ENCODE data around the gene SLC25A13. TPM values are rescaled to one million over a fixed set of nuclear protein-coding genes. Genes with fewer than 3 reads are reported as not detected.

SLC25A13 gene
- total RNA-seq, 1 experiment from 2014 or later, result 64.7 TPM

- Histone ChIP-seq H2AFZ (ENCODE audit: low read length) (no peak overlapping the region), H3K9ac (ENCODE audit: low read length) (no peak overlapping the region), H4K20me1 (ENCODE audit: insufficient read depth, low read depth, low read length) (no peaks in the 10 kb centered on the region), H3K79me2 (ENCODE audit: low read length) (peaks cover 27% of the 10 kb centered on the region), H3K4me3 (ENCODE audit: low read length) (no peak overlapping the region), H3K4me2 (ENCODE audit: low read depth, low read length, poor library complexity, severe bottlenecking) (no peak overlapping the region), H3K27ac (ENCODE audit: low read length) (no peak overlapping the region), H3K4me1 (ENCODE audit: low read length) (no peaks in the 10 kb centered on the region), H3K9me2 (replicated peaks; ENCODE audit: insufficient read depth, low read length) (no peaks in the 10 kb centered on the region), H3K36me3 (ENCODE audit: insufficient read depth, low read length) (peaks cover 3% of the 10 kb centered on the region; the same call in 1 of the 2 replicates), H3K9me3 (ENCODE audit: low read length) (no peaks in the 10 kb centered on the region), H3K27me3 (ENCODE audit: low read length) (no peaks in the 10 kb centered on the region)
- no peak for DNase-seq
These were observed 119.8 kb downstream of the SLC25A13 start for GRCh38 chr7:96202102-96202501.

GRCh38 chr7:96200740-96201139 lies 121.2 kb downstream of the SLC25A13 start:
- no peaks in the 10 kb centered on the region for H3K9me3 ChIP-seq (ENCODE audit: low read length)
- no peaks in the 10 kb centered on the region for H3K9me2 ChIP-seq (replicated peaks; ENCODE audit: insufficient read depth, low read length)
- no peak overlapping the region for H3K4me3 ChIP-seq (ENCODE audit: low read length)
- no peak overlapping the region for H3K9ac ChIP-seq (ENCODE audit: low read length)
- H3K36me3 ChIP-seq (ENCODE audit: insufficient read depth, low read length), result no peaks in the 10 kb centered on the region
- no peaks in the 10 kb centered on the region for H3K4me1 ChIP-seq (ENCODE audit: low read length)
- no peak for DNase-seq
- H3K27ac ChIP-seq (ENCODE audit: low read length), result no peak overlapping the region
- peaks cover 25% of the 10 kb centered on the region for H3K79me2 ChIP-seq (ENCODE audit: low read length)
- no peak overlapping the region for H3K4me2 ChIP-seq (ENCODE audit: low read depth, low read length, poor library complexity, severe bottlenecking)
- H4K20me1 ChIP-seq (ENCODE audit: insufficient read depth, low read depth, low read length), result no peaks in the 10 kb centered on the region
- no peaks in the 10 kb centered on the region for H3K27me3 ChIP-seq (ENCODE audit: low read length)
- H2AFZ ChIP-seq (ENCODE audit: low read length), result no peak overlapping the region

- Histone ChIP-seq H3K27ac (ENCODE audit: low read length) (no peak overlapping the region), H3K4me1 (ENCODE audit: low read length) (no peaks in the 10 kb centered on the region)
- DNase-seq, result no peak
These were observed 122.5 kb downstream of the SLC25A13 start for GRCh38 chr7:96199421-96199820.

GRCh38 chr7:96198047-96198636 lies 123.8 kb downstream of the SLC25A13 start:
- Histone ChIP-seq H3K79me2 (ENCODE audit: low read length) (peaks cover 25% of the 10 kb centered on the region), H3K4me2 (ENCODE audit: low read depth, low read length, poor library complexity, severe bottlenecking) (no peak overlapping the region), H3K27me3 (ENCODE audit: low read length) (no peaks in the 10 kb centered on the region), H3K4me1 (ENCODE audit: low read length) (no peaks in the 10 kb centered on the region), H3K27ac (ENCODE audit: low read length) (no peak overlapping the region), H3K9ac (ENCODE audit: low read length) (no peak overlapping the region), H3K9me2 (replicated peaks; ENCODE audit: insufficient read depth, low read length) (no peaks in the 10 kb centered on the region), H4K20me1 (ENCODE audit: insufficient read depth, low read depth, low read length) (no peaks in the 10 kb centered on the region), H3K4me3 (ENCODE audit: low read length) (no peak overlapping the region), H2AFZ (ENCODE audit: low read length) (no peak overlapping the region), H3K36me3 (ENCODE audit: insufficient read depth, low read length) (no peaks in the 10 kb centered on the region), H3K9me3 (ENCODE audit: low read length) (no peaks in the 10 kb centered on the region)
- DNase-seq, result no peak

More at GRCh38 chr7:96199421-96199820, 122.5 kb downstream of the SLC25A13 start:
- H4K20me1 ChIP-seq (ENCODE audit: insufficient read depth, low read depth, low read length), result no peaks in the 10 kb centered on the region
- H3K9ac ChIP-seq (ENCODE audit: low read length), result no peak overlapping the region
- no peak overlapping the region for H3K4me3 ChIP-seq (ENCODE audit: low read length)
- no peak overlapping the region for H3K4me2 ChIP-seq (ENCODE audit: low read depth, low read length, poor library complexity, severe bottlenecking)
- H3K9me2 ChIP-seq (replicated peaks; ENCODE audit: insufficient read depth, low read length), result no peaks in the 10 kb centered on the region
- no peaks in the 10 kb centered on the region for H3K36me3 ChIP-seq (ENCODE audit: insufficient read depth, low read length)
- H3K79me2 ChIP-seq (ENCODE audit: low read length), result peaks cover 30% of the 10 kb centered on the region
- no peaks in the 10 kb centered on the region for H3K27me3 ChIP-seq (ENCODE audit: low read length)
- no peak overlapping the region for H2AFZ ChIP-seq (ENCODE audit: low read length)
- no peaks in the 10 kb centered on the region for H3K9me3 ChIP-seq (ENCODE audit: low read length)

- H3K36me3 ChIP-seq (ENCODE audit: insufficient read depth, low read length), result peaks cover 11% of the 10 kb centered on the region; the same call in 1 of the 2 replicates
- DNase-seq, result no peak
- H2AFZ ChIP-seq (ENCODE audit: low read length), result no peak overlapping the region
- H3K4me3 ChIP-seq (ENCODE audit: low read length), result no peak overlapping the region
- peaks cover 21% of the 10 kb centered on the region for H3K79me2 ChIP-seq (ENCODE audit: low read length)
- H3K9me3 ChIP-seq (ENCODE audit: low read length), result no peaks in the 10 kb centered on the region
- no peak overlapping the region for H3K9ac ChIP-seq (ENCODE audit: low read length)
- H3K9me2 ChIP-seq (replicated peaks; ENCODE audit: insufficient read depth, low read length), result no peaks in the 10 kb centered on the region
- no peak overlapping the region for H3K27ac ChIP-seq (ENCODE audit: low read length)
- H3K4me1 ChIP-seq (ENCODE audit: low read length), result no peaks in the 10 kb centered on the region
- no peaks in the 10 kb centered on the region for H4K20me1 ChIP-seq (ENCODE audit: insufficient read depth, low read depth, low read length)
- no peak overlapping the region for H3K4me2 ChIP-seq (ENCODE audit: low read depth, low read length, poor library complexity, severe bottlenecking)
- H3K27me3 ChIP-seq (ENCODE audit: low read length), result no peaks in the 10 kb centered on the region
These were observed 125.2 kb downstream of the SLC25A13 start for GRCh38 chr7:96196676-96197075.

GRCh38 chr7:96189129-96189820 lies 132.6 kb downstream of the SLC25A13 start:
- Histone ChIP-seq H3K9me2 (replicated peaks; ENCODE audit: insufficient read depth, low read length) (no peaks in the 10 kb centered on the region), H3K27ac (ENCODE audit: low read length) (no peak overlapping the region), H3K9me3 (ENCODE audit: low read length) (no peaks in the 10 kb centered on the region), H4K20me1 (ENCODE audit: insufficient read depth, low read depth, low read length) (no peaks in the 10 kb centered on the region), H3K4me3 (ENCODE audit: low read length) (no peak overlapping the region), H2AFZ (ENCODE audit: low read length) (no peak overlapping the region), H3K27me3 (ENCODE audit: low read length) (no peaks in the 10 kb centered on the region), H3K4me1 (ENCODE audit: low read length) (no peaks in the 10 kb centered on the region), H3K9ac (ENCODE audit: low read length) (no peak overlapping the region), H3K36me3 (ENCODE audit: insufficient read depth, low read length) (peaks cover 45% of the 10 kb centered on the region), H3K4me2 (ENCODE audit: low read depth, low read length, poor library complexity, severe bottlenecking) (no peak overlapping the region), H3K79me2 (ENCODE audit: low read length) (no peaks in the 10 kb centered on the region)
- DNase-seq, result no peak

GRCh38 chr7:96188591-96188991 lies 133.3 kb downstream of the SLC25A13 start:
- H3K27me3 ChIP-seq (ENCODE audit: low read length), result no peaks in the 10 kb centered on the region
- H3K36me3 ChIP-seq (ENCODE audit: insufficient read depth, low read length), result peaks cover 49% of the 10 kb centered on the region
- H3K9me3 ChIP-seq (ENCODE audit: low read length), result no peaks in the 10 kb centered on the region
- no peak overlapping the region for H3K27ac ChIP-seq (ENCODE audit: low read length)
- H3K4me3 ChIP-seq (ENCODE audit: low read length), result no peak overlapping the region
- no peaks in the 10 kb centered on the region for H3K79me2 ChIP-seq (ENCODE audit: low read length)
- H2AFZ ChIP-seq (ENCODE audit: low read length), result no peak overlapping the region
- no peaks in the 10 kb centered on the region for H4K20me1 ChIP-seq (ENCODE audit: insufficient read depth, low read depth, low read length)
- no peak for DNase-seq
- no peaks in the 10 kb centered on the region; the same call in 1 of the 2 replicates for H3K4me1 ChIP-seq (ENCODE audit: low read length)
- H3K9me2 ChIP-seq (replicated peaks; ENCODE audit: insufficient read depth, low read length), result no peaks in the 10 kb centered on the region
- H3K9ac ChIP-seq (ENCODE audit: low read length), result no peak overlapping the region
- no peak overlapping the region for H3K4me2 ChIP-seq (ENCODE audit: low read depth, low read length, poor library complexity, severe bottlenecking)

- no peak overlapping the region for H3K27ac ChIP-seq (ENCODE audit: low read length)
- no peaks in the 10 kb centered on the region for H4K20me1 ChIP-seq (ENCODE audit: insufficient read depth, low read depth, low read length)
- H2AFZ ChIP-seq (ENCODE audit: low read length), result no peak overlapping the region
- H3K9ac ChIP-seq (ENCODE audit: low read length), result no peak overlapping the region
- no peaks in the 10 kb centered on the region for H3K9me3 ChIP-seq (ENCODE audit: low read length)
- H3K79me2 ChIP-seq (ENCODE audit: low read length), result no peaks in the 10 kb centered on the region
- no peak overlapping the region for H3K4me2 ChIP-seq (ENCODE audit: low read depth, low read length, poor library complexity, severe bottlenecking)
- H3K4me3 ChIP-seq (ENCODE audit: low read length), result no peak overlapping the region
- DNase-seq, result no peak
- H3K4me1 ChIP-seq (ENCODE audit: low read length), result peaks cover 4% of the 10 kb centered on the region
- no peaks in the 10 kb centered on the region for H3K9me2 ChIP-seq (replicated peaks; ENCODE audit: insufficient read depth, low read length)
- H3K36me3 ChIP-seq (ENCODE audit: insufficient read depth, low read length), result peaks cover 53% of the 10 kb centered on the region
- no peaks in the 10 kb centered on the region for H3K27me3 ChIP-seq (ENCODE audit: low read length)
These were observed 133.7 kb downstream of the SLC25A13 start for GRCh38 chr7:96188174-96188581.

Measured in Karpas-422 (cell line).